HG03095 (cell line): ENCODE data around the gene SLC22A3.
"Not testable (repeated sequence)": the region's sequence is repeated elsewhere in the genome, so short reads cannot be mapped to it uniquely, and the experiment has no call there.

Experiments used
- ATAC-seq: cut with Tn5 transposase; IDR thresholded peaks from one replicate; pipeline ENCODE4 v1.9.1; 2021; ENCODE audit warnings: moderate library complexity; ENCODE audit not compliant: unreplicated experiment

The SLC22A3 gene, protein sequence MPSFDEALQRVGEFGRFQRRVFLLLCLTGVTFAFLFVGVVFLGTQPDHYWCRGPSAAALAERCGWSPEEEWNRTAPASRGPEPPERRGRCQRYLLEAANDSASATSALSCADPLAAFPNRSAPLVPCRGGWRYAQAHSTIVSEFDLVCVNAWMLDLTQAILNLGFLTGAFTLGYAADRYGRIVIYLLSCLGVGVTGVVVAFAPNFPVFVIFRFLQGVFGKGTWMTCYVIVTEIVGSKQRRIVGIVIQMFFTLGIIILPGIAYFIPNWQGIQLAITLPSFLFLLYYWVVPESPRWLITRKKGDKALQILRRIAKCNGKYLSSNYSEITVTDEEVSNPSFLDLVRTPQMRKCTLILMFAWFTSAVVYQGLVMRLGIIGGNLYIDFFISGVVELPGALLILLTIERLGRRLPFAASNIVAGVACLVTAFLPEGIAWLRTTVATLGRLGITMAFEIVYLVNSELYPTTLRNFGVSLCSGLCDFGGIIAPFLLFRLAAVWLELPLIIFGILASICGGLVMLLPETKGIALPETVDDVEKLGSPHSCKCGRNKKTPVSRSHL

DNA sequence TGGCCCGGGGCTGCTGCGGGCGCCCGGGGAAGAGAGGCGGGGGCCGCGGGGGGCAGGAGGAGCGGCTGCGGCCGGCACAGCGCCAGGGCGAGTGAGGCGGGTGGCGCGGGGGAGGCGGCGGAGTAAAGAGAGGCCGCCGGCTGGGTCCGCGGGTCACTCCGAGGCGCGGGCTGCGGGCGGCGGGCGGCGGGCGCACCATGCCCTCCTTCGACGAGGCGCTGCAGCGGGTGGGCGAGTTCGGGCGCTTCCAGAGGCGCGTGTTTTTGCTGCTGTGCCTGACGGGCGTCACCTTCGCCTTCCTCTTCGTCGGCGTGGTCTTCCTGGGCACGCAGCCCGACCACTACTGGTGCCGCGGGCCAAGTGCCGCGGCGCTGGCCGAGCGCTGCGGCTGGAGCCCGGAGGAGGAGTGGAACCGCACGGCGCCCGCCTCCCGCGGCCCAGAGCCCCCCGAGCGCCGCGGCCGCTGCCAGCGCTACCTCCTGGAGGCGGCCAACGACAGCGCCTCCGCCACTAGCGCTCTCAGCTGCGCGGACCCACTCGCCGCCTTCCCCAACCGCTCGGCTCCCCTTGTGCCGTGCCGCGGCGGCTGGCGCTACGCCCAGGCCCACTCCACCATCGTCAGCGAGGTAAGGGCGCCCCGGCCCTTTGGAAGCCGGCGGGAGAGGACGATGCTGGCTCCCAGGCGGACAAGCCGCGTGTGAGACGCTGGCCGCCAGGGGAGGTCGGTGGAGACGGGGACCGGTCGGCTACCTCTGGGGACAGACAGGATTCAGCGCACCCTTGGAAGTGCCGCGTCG lies at the start of gene SLC22A3:
TSS of gene SLC22A3 (plus strand) at position 156 of the 797 bp plus-strand sequence. CDS start at position 198, 42 bp downstream.
- no peak for ATAC-seq

DNA sequence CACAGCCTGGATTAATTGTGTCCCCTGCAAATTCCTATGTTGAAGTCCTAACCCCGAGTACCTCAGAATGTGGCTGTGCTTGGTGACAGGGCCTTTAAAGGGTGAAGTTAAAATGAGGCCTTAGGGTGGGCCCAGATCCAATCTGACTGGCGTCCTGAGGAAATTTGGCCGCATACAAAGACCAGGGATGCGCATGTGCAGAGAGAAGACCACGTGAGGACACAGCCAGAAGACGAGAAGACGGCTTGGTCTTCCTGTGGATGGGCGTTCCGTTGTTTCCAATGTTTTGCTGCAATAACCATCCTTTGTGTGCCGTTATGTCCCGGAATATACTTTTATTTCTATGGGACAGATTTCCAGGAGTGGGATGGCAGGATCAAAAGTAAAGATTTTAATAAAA lies 48.6 kb upstream of the SLC22A3 start:
- ATAC-seq = no peak

DNA sequence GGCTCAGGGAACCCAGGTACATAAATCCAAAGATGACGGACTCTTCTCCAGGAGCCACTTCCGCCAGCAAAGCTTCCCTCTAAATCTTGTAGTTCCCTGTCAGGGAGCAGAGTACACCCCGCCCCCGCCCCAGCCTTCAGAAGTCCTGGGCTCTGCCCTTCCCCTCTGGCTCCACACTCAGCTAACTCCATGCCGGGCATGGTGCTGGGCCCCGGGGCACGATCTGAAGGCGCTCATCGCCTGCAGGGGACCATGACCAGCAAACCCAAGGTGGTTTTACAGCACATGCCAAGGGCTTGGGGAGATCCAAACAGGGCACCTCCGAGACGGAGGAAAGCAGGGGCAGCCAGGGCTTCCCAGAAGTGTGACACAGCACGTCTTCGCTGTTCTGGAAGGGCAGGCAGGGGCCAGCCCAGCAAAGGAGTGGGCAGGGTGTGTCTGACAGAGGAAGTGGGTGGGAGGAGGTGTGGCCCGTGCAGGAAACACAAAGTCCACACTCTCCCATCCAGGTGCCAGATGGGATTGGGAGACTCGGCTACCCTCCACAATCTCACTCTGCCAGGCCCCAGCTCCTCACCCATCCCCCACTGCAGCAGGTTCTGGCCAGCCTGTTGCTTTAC lies 48.0 kb upstream of the SLC22A3 start:
- ATAC-seq = no peak

DNA sequence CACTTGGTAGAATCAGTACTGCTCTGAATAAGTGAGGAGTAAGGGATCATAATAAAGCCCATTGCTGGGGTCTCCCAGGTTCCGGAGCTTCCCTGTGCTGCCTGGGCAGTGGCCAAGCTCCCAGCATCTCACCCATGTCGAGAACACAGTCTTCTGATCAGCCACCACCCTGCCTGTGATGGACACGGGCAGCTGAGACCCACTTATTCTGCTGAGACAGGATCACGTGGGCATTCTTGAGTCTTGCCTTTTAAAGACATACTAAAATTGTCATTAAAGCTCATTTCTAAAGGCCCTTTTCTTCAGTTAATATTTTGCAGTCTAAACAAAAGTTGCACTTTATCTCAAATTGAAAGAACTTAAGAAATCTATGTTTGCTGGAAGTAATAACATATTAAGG lies 46.8 kb upstream of the SLC22A3 start:
- no peak for ATAC-seq

DNA sequence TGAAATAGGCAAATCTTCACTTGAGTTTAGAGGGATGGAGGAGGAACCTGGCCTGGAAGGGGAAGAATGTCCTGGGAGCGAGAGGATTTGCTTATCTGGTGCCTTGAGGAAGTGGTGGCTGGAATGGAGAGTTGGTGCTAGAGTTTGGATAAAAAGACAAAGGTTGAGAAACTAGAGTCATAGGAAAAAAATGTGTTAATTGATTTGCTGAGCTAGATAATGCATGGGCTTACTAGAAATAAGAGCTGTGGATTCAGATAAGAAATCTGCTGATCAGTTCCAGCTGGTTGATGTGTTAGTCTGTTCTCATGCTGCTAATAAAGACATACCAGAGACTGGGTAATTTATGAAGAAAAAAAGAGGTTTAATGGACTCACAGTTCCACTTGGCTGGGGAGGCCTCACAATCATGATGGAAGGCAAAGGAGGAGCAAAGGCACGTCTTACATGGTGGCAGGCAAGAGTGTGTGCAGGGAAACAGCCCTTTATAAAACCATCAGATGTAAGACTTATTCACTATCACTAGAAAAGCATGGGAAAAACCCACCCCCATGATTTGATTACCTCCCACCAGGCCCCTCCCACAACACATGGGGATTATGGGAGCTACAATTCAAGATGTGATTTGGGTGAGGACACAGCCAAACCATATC lies 45.6 kb upstream of the SLC22A3 start:
- not testable (repeated sequence) for ATAC-seq

DNA sequence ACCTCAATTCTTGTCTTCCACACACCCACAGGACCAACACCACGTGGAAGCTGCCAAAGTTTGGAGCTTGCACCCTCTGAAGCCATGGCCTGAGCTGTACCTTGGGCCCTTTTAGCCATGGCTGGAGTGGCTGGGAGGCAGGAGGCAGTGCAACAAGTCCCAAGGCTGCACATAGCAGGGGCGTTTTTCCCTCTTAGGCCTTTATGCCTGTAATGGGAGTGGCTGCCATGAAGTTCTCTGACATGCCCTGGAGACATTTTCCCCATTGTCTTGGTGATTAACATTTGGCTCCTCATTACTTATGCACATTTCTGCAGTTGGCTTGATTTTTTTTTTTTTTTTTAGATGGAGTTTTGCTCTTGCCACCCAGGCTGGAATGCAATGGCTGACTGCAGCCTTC lies 44.4 kb upstream of the SLC22A3 start:
- no peak for ATAC-seq

DNA sequence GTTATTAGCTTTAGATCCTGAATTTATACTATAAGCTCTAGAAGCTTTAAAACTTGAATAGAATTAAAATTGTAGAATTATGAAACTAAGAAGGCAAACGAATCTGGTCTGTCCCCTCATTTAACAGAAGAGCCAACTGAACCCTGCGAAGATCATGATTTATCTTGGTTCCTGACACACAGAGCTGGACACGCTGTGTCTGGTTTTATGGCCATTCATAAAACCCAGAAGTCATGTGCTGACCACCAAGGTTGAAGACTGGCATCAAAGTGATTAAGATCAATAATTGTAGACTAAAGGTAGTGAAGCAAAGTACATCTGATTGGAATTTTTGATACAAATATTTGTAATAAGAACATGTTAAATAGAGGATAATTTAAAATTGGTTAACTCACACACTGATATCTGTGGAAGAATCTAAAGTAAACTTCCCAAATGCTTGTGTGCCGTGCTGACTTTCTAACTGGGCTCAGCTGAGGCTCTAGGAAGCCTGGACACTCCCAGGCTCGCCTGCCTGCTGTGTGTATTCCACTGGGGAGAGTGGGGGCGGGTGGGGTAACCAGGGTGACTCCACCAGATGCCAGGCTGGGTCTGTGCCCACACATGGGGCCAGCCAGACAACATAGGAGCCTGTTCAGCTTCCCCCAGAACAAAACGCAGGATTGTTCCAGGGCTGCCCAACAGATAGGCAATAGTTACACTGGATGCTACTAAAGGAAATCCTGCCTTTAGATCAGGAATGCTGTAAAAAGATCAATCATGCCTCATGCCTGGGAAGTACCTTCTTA lies 42.1 kb upstream of the SLC22A3 start:
- no peak for ATAC-seq

DNA sequence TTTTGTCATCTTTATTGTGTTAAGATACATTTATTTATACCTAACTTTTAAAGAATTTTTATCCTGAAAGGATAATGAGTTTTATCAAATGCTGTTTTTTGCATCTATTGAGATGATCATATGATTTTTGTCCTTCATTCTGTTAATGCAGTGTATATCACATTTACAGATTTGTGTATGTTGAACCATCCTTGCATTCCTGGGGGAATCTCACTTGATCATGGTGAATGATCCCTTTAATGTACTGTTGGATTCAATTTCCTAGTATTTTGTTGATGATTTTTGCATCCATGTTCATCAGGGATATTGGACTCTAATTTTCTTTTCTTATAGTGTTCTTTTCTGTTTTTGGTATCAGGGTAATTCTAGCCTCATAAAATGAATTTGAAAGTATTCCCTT lies 38.5 kb upstream of the SLC22A3 start:
- no peak for ATAC-seq

DNA sequence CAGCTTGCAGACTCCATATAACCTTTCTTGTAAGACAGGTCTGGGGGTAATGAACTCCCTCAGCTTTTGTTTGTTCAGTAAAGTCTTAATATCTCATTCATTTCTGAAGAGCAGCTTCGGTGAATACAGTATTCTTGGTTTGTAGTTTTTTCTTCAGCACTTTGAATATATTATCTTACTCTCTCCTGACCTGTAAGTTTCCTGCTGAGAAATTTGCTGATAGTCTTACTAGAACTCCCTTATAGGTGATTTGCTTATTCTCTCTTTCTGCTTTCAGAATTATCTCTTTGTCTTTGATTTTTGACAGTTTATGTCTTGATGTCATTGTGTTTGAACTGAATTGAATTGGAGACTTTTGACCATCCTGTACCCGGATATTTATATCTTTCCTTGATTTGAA lies 35.3 kb upstream of the SLC22A3 start:
- no peak for ATAC-seq

DNA sequence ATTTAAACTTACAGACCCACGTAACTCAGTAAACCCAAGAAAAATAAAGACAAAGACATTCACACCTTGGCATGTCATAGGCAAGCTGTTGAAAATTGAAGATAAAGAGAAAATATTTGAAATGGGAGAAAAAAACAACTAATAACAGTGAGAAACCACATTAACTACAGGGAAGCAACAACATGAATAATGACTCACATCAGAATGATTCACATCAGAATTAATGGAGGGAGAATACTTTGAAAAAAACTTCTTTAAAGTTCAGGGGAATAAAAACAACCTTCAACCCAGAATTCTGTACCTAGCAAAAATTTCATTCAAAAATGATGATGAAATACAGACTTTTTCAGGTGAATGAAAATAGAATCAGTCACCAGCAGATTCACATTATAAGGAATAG lies 32.9 kb upstream of the SLC22A3 start:
- no peak for ATAC-seq

DNA sequence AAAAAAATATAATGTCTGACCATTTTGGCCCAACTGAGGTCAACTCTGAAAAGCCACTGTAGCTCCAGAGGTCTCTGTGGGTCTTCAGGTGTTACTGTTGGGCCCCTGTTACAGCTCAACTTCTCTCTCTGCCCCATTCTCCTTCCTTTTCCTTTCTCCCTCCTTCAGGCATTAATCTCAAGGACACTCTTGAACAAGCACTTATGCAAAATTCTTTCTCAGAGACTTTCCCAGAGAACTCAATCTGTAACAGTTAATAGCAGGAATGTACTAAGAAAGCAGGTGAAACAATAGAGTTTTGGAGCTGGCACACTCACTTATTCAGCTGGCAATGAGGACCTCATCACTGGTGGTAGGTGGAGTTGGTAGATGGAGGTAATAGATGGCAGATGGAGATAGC lies 31.9 kb upstream of the SLC22A3 start:
- no peak for ATAC-seq

DNA sequence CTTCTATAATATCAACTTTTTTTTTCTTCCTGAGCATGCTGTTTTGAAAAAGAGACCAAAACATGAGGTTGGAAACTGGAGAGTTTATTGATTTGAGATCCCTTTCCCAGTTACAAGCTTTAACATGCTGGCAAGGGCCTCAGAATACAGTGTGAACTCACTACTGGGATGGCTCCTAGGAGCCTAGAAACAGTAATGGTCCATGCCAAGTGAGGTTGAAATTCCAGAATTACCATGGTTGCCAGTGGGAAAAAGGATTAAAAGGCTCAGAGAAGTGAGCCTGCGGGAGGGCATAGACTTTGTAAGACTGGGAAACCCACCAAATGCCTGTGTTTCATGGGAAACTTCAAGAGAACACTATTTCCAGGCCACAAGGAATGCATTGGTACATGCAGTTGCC lies 28.9 kb upstream of the SLC22A3 start:
- ATAC-seq = no peak

DNA sequence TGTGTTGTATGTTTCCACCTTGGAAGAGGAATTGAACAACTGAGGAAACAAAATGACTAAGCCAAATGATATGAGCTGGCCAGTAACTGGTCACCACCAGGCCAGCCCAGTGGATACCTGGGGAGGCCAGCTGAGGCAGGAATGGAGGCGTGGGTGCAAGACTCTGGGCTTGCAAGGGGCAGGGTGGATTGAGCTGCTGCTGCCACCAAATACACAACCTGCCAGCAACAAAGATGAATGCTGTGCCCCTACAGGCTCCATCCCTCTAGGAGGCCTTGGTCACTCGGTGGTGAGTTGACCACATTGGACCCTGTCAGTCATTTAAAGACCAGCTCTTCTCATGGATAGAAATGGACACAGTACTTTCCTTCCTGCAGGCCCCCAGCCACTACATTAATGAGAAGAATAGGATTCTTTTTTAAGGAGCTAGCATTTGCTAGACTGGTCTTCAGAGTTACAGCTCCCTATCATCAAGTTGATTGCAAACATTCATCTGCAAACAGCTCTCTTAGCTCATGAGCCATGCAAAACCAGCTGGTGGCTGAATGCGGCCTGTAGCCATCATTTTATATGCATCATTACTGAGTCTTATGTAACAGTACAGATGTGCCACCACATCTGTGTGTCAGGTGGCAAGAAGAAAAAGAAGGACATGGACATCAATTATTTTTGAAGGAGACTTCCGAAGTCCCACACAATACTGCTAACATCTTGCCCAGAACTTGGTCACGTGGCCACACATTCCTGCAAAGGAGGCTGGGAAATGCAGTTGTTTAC lies 26.3 kb upstream of the SLC22A3 start:
- no peak for ATAC-seq

DNA sequence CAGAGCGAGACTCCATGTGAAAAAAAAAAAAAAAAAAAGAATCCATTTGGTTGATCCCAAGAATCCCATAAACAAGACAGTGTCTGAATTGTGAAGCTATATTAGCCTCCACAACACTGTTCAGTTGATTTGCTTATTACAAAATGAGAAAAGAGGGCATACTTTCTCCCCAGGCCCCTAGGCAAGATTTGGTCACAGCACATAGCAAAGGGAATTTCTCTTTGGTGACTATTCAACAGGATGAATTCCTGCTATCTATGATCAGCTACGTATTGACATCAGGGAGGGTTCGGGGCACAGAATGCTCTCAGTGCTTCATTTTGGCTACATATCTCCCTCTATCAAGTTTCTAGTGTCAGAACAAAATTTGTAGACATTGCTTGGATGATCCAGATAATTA lies 20.2 kb upstream of the SLC22A3 start:
- no peak for ATAC-seq

DNA sequence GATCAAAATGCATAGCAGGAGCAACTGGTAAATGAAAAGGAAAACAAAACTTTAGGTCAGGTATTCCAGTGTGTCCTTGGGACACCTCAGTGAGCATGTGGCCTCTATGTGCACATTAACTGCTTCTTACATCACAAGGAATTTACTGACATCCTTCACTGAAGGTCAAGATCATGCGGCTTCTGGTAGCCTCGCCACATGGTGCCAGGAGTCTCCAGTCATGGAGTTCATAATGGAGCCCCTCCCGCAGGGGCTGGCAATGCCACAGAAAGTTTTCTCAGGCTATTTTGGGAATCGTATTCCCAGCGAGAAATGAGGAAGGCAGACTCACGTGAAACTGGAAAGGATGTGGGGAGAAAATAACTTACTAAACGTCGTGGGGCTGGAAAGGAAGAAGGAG lies 19.7 kb upstream of the SLC22A3 start:
- ATAC-seq = no peak

DNA sequence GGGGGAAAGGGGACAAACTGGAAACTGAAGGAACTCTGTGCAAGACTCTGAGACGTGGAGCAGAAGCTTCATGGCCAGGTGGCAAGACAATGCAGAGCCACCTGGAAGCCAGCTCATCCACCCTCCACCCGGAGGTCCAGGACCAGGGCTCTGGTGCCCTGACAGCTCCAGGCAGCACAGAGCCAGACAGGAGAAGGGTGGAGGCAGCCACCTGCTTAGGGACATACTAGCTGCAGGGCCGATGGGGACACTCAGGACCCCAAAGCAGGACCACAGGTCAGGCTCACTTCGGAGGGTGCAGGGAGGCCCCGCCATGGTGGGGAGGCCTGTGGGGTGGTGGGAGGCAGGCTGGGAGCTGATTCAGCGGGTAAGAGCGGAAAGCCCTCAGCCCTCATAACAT lies 19.0 kb upstream of the SLC22A3 start:
- ATAC-seq = no peak

DNA sequence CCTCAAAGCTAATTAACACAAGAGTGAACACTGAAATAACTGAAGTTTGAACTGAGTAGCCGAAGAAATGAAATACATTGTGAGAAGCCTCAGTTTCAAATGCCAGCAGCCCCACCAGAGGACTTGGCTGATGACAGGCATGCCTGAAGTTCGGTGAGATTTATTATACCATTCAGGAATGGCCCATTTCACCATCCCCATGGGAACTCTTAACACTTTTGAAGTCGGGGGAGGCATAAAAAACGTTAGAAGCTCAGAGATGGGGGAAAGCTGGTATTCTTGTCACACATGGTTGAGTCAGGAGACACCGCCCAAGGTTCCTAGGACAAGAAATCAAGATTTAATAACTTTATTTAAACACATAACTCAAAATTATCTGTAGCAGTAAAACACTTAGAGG lies 17.6 kb upstream of the SLC22A3 start:
- no peak for ATAC-seq

DNA sequence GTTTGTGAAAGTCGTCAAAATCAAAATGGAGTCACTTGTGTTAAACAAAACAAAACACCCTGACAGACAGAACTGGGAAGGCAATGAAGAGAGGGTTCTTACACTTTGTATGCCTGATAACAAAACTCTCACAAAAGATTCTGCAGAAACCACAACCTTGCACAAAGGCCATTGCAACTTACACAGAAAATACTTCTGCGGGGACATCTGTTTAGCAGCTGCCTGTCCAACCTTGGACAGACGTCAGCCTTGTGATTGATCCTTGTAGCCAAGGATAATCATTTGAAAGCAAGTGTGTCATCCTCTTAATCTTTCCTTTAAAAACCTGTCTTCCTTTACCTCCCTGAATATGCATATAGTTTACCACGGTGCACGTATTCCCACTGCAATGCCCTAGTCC lies 17.0 kb upstream of the SLC22A3 start:
- ATAC-seq = no peak

DNA sequence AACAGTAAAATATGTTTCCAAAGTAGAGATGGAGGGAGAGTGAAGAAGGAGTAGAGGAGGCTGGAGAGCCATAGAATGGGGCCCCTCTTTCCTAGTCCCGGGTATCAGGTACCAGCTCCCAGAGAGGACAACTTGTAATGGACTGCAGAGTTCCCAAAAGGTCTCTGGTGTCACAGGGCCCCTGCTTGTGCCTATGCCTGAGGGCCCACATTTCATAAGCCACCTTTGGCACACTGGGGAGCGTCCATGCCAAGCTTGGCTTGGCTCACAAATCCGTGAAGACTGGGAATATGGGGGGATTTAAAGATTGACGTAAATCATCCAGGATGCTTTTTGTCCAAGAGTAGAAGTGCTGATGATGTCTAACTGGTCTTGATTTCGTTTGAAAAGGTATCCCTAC lies 16.4 kb upstream of the SLC22A3 start:
- no peak for ATAC-seq

DNA sequence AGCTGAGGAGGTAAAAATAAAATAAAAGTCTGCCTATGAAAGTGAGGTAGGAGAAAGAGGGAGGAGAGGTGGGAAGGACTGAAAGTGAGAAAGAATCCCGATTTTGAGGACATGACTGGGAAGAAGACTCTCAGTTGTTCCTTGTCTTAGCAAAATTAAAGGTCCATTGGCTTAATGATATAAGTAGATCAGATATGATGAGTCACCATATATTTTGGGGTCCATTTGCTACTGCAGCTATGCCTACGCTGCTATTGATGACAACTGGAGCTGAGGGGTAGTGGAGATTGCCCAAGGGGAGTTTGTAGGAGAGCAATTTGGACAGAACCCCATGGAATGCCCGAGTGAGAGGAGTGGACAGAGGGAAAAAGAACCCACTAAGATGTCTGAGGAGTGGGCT lies 15.1 kb upstream of the SLC22A3 start:
- no peak for ATAC-seq
